Osteoblast (primary cell): ENCODE measurements around the gene NYAP2. TPM values are rescaled to one million over a fixed set of nuclear protein-coding genes. Genes with fewer than 3 reads are reported as not detected.
A peak's percentile ranks its signal among the peaks of the same experiment; 100 is the strongest.

Experiments used
- DNase-seq: peaks from one replicate; pipeline ENCODE4 v3.0.0; 2011; ENCODE audit warnings: low spot score, mixed read lengths; ENCODE audit not compliant: insufficient read length; ENCODE audit errors: missing footprints
- H2AFZ ChIP-seq: 2 replicates; pipeline ENCODE4 v1.6.0; 2011; ENCODE audit warnings: mild to moderate bottlenecking, low read length
- H3K27ac ChIP-seq: 2 replicates; pipeline ENCODE4 v1.5.1; 2011; ENCODE audit warnings: mild to moderate bottlenecking, low read depth, low read length, moderate library complexity
- H3K27me3 ChIP-seq: 2 replicates; pipeline ENCODE4 v1.6.0; 2012; ENCODE audit warnings: mild to moderate bottlenecking, control low read depth, inconsistent platforms, low read length, moderate library complexity; ENCODE audit not compliant: insufficient read depth
- H3K36me3 ChIP-seq: 2 replicates; pipeline ENCODE4 v1.5.1; 2011; ENCODE audit warnings: mild to moderate bottlenecking, low read length, control low read depth, moderate library complexity; ENCODE audit not compliant: insufficient read depth
- H3K4me1 ChIP-seq: 2 replicates; pipeline ENCODE4 v1.5.1; 2011; ENCODE audit warnings: mild to moderate bottlenecking, low read length, control low read depth, moderate library complexity; ENCODE audit not compliant: insufficient read depth
- H3K4me2 ChIP-seq: 2 replicates; pipeline ENCODE4 v1.6.0; 2011; ENCODE audit warnings: mild to moderate bottlenecking, low read length; ENCODE audit not compliant: insufficient read depth
- H3K4me3 ChIP-seq: fragments of 200-600 bp; sonication (generic); 3 replicates; pipeline ENCODE4 v1.5.1; 2012; ENCODE audit warnings: mild to moderate bottlenecking, low read length, inconsistent platforms; ENCODE audit not compliant: insufficient read depth
- H3K79me2 ChIP-seq: 2 replicates; pipeline ENCODE4 v1.6.0; 2012; ENCODE audit warnings: mild to moderate bottlenecking, low read length, control low read depth, inconsistent platforms; ENCODE audit not compliant: insufficient read depth
- H3K9me3 ChIP-seq: 2 replicates; pipeline ENCODE4 v1.5.1; 2011; ENCODE audit warnings: low read depth, low read length, control low read depth
- H4K20me1 ChIP-seq: 2 replicates; pipeline ENCODE4 v1.6.0; 2012; ENCODE audit warnings: mild to moderate bottlenecking, low read length, control low read depth; ENCODE audit not compliant: insufficient read depth
- total RNA-seq: library from RNA; depleted of rRNA; stranded (reverse); fragments of >200 nt; gene quantifications from 2 replicates; pipeline ENCODE4 v1.2.3, GENCODE V29; 2012
- TF ChIP-seq, protein P1 (sequence below): IDR thresholded peaks from 2 replicates; pipeline ENCODE4 v1.5.1; 2011; ENCODE audit warnings: mild to moderate bottlenecking, low read depth, low read length, moderate library complexity; ENCODE audit errors: extremely low read depth

Gene NYAP2
- total RNA-seq, 1 donor: not detected

DNA sequence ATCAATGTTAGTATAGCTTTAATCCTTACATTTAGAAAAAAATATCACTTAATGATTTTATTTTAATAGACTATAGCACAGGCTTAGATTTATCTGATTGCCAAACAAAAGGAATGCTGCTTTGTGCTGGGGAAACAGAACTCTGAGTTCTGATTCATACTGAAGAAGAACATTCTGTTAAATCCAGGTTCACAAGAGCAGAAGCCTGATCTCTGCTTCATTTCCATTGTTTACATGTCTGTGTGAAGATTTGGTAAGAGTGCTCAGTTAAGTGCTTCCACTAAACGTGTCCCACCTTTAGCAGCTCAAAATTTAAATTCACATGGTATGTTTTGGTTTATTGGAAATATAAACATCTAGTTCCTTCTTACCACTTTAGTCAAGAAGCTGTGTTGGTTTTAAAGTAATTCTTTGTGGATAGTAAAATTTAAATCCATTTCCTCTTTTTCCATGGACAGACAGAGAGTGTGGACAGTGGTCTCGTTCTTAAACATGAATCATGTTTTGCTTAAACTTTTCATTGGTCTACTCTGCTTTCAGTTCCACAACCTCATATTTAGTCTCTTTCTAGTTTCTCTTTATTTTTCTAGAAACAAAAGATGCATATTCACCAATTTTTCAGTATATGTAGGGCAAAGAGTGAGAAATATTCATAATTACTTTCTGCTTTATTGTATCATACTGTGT, 59.1 kb downstream of the NYAP2 start:
- H3K79me2 ChIP-seq: no peaks in the 10 kb centered on the region
- no peaks in the 10 kb centered on the region for H3K4me1 ChIP-seq
- TF ChIP-seq, protein P1, sequence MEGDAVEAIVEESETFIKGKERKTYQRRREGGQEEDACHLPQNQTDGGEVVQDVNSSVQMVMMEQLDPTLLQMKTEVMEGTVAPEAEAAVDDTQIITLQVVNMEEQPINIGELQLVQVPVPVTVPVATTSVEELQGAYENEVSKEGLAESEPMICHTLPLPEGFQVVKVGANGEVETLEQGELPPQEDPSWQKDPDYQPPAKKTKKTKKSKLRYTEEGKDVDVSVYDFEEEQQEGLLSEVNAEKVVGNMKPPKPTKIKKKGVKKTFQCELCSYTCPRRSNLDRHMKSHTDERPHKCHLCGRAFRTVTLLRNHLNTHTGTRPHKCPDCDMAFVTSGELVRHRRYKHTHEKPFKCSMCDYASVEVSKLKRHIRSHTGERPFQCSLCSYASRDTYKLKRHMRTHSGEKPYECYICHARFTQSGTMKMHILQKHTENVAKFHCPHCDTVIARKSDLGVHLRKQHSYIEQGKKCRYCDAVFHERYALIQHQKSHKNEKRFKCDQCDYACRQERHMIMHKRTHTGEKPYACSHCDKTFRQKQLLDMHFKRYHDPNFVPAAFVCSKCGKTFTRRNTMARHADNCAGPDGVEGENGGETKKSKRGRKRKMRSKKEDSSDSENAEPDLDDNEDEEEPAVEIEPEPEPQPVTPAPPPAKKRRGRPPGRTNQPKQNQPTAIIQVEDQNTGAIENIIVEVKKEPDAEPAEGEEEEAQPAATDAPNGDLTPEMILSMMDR: no peak
- H3K9me3 ChIP-seq: no peaks in the 10 kb centered on the region
- H3K36me3 ChIP-seq: no peaks in the 10 kb centered on the region
- H3K4me2 ChIP-seq: no peak overlapping the region
- no peak overlapping the region for H3K27ac ChIP-seq
- no peaks in the 10 kb centered on the region for H4K20me1 ChIP-seq
- no peak overlapping the region for H3K4me3 ChIP-seq
- no peaks in the 10 kb centered on the region for H3K27me3 ChIP-seq
- H2AFZ ChIP-seq: no peak overlapping the region
- no peak for DNase-seq

DNA sequence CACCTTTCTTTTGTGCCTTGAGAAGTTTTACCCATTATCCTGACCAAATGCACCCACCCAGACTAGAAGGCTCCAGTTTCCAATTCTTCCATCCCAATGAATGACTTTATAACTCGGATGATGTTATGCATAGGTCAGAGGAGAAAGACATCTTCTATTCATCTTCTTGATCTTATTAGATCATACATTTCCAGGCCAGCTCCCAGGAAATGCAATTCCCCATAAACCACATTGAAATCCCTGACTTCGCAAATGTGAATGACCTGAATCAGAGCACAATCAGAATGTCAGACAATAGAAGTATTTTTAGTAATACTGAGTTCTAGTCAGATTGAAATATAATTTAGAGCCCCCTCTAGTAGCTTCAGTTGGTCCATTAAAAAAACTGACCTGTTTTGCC, 62.9 kb downstream of the NYAP2 start:
- no peak for DNase-seq
- H3K4me2 ChIP-seq: no peak overlapping the region
- no peaks in the 10 kb centered on the region for H4K20me1 ChIP-seq
- H3K27ac ChIP-seq: no peak overlapping the region
- TF ChIP-seq, protein P1: no peak
- no peaks in the 10 kb centered on the region for H3K27me3 ChIP-seq
- H3K9me3 ChIP-seq: no peaks in the 10 kb centered on the region
- H3K36me3 ChIP-seq: no peaks in the 10 kb centered on the region
- no peak overlapping the region for H2AFZ ChIP-seq
- no peaks in the 10 kb centered on the region for H3K4me1 ChIP-seq
- no peak overlapping the region for H3K4me3 ChIP-seq
- no peaks in the 10 kb centered on the region for H3K79me2 ChIP-seq

DNA sequence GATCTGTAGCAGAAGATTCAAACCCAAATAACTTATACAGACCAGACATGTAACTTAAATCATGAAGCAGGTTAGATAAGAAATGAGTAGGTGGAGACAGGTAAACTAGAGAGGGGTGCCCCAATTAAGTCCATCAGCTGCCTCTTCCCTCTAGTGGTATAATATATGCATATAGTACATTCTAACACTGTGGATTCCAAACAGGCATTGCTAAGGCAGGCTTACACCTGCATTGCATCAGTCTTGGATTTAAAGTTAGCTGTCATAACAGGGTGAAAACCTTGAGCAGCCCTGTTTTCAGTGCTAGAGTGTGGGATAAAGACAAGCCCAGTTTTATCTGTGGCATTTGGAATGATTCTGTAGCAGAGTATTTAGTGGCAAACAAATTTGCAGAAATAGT, 63.4 kb downstream of the NYAP2 start:
- DNase-seq: no peak
- no peaks in the 10 kb centered on the region for H3K27me3 ChIP-seq
- no peaks in the 10 kb centered on the region for H4K20me1 ChIP-seq
- no peak overlapping the region for H3K4me3 ChIP-seq
- H3K79me2 ChIP-seq: no peaks in the 10 kb centered on the region
- no peak overlapping the region for H3K27ac ChIP-seq
- H3K4me2 ChIP-seq: no peak overlapping the region
- TF ChIP-seq, protein P1: no peak
- H3K4me1 ChIP-seq: no peaks in the 10 kb centered on the region
- H2AFZ ChIP-seq: no peak overlapping the region
- no peaks in the 10 kb centered on the region for H3K9me3 ChIP-seq
- no peaks in the 10 kb centered on the region for H3K36me3 ChIP-seq

DNA sequence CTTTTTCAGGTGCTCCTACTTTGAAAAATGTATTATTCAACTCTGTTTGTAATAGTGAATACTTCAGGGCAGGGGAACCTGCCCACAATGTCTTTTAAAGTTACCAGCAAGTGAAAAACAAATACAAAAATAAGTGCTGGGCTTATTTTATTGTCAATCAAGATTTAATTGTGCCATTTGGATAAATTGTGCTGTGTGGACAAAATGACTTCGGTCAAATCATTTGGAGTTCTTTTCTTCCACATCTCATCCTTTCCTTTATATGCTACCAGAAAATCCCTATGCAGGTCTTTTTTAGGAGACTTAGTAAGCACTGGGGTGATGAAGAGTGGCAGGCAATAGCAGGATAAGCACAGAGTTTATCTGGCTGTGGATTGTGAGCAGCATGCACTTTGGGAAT, 63.9 kb downstream of the NYAP2 start:
- Histone ChIP-seq H3K4me3 (no peak overlapping the region), H3K27me3 (no peaks in the 10 kb centered on the region), H3K9me3 (no peaks in the 10 kb centered on the region), H3K36me3 (no peaks in the 10 kb centered on the region), H3K27ac (no peak overlapping the region), H3K4me1 (no peaks in the 10 kb centered on the region), H4K20me1 (no peaks in the 10 kb centered on the region), H3K4me2 (no peak overlapping the region), H2AFZ (peak overlapping the region; percentile 27), H3K79me2 (no peaks in the 10 kb centered on the region)
- DNase-seq: no peak
- TF ChIP-seq, protein P1: no peak
